GM12878 (cell line): ENCODE data around the gene ZNHIT1. TPM values are rescaled to one million over a fixed set of nuclear protein-coding genes. Genes with fewer than 3 reads are reported as not detected.

Source experiments
- ATAC-seq: fragments of 200-7000 bp; cut with Tn5 transposase; 3 replicates; pipeline ENCODE4 v1.9.1; 2020; ENCODE audit warnings: mild to moderate bottlenecking, moderate library complexity
- BruUV-seq: library from RNA; stranded (reverse); fragments of 400-500 nt; replicated peaks from 2 replicates; lab custom pipeline; 2021; lab: Mats Ljungman, UMichigan
- CTCF ChIA-PET: fragments of 300-600 bp; sonication (Branson Sonifier 250); formaldehyde crosslinking; extraction: SDS; loops from one replicate; lab custom pipeline; 2021; ENCODE audit warnings: inconsistent platforms; lab: Yijun Ruan, JAX
- POLR2A ChIA-PET: fragments of 350-600 bp; formaldehyde crosslinking; extraction: SDS; loops from one replicate; lab custom pipeline; 2021; ENCODE audit warnings: inconsistent platforms; lab: Charles Lee
- RAD21 ChIA-PET: fragments of 300-600 bp; sonication (Branson Sonifier 250); formaldehyde crosslinking; loops from one replicate; lab custom pipeline; 2023; ENCODE audit warnings: antibody characterized with exemption; ENCODE audit not compliant: unreplicated experiment; lab: Charles Lee
- SMC1A ChIA-PET: fragments of 300-600 bp; sonication (Branson Sonifier 250); formaldehyde crosslinking; loops from one replicate; lab custom pipeline; 2023; ENCODE audit not compliant: unreplicated experiment, uncharacterized antibody; lab: Charles Lee
- DNase-seq: peaks from one replicate; pipeline ENCODE4 v3.0.0-alpha.2; 2011; ENCODE audit warnings: low read depth, low spot score
- FAIRE-seq: peaks from 3 replicates; lab custom pipeline; 2011; peaks lifted over from hg19 to GRCh38; lab: Jason Lieb, UNC
- H2AFZ ChIP-seq: 2 replicates; pipeline ENCODE4 v1.6.0; 2011; ENCODE audit warnings: low read depth, low read length, control low read depth; ENCODE audit not compliant: control insufficient read depth
- H3K27ac ChIP-seq: 2 replicates; pipeline ENCODE4 v1.5.1; 2011; ENCODE audit warnings: control low read depth; ENCODE audit not compliant: control insufficient read depth, insufficient read depth
- H3K27me3 ChIP-seq, 2 experiments: replicated peaks in 1 of 2; 2 replicates each; pipeline versions ENCODE4 v1.6.0 to v1.6.1; 2011; ENCODE audit warnings: low read length in 1 of 2; ENCODE audit not compliant: control insufficient read depth in 2 of 2, insufficient read depth in 2 of 2
- H3K36me3 ChIP-seq, 2 experiments: 2 replicates each; pipeline ENCODE4 v1.5.1; 2011; ENCODE audit warnings: low read length in 1 of 2; ENCODE audit not compliant: control insufficient read depth in 2 of 2, insufficient read depth in 2 of 2
- H3K4me1 ChIP-seq: 2 replicates; pipeline ENCODE4 v1.6.1; 2011; ENCODE audit warnings: mild to moderate bottlenecking, low read length, moderate library complexity, mixed read lengths; ENCODE audit not compliant: control insufficient read depth, insufficient read depth
- H3K4me2 ChIP-seq: 2 replicates; pipeline ENCODE4 v1.6.0; 2011; ENCODE audit warnings: control low read depth; ENCODE audit not compliant: control insufficient read depth, insufficient read depth
- H3K4me3 ChIP-seq: fragments of 200-600 bp; sonication (generic); 2 replicates; pipeline ENCODE4 v1.5.1; 2016
- H3K79me2 ChIP-seq: 2 replicates; pipeline ENCODE4 v1.6.0; 2011; ENCODE audit warnings: low read length; ENCODE audit not compliant: control insufficient read depth, insufficient read depth
- H3K9ac ChIP-seq: 2 replicates; pipeline ENCODE4 v1.8.0; 2011; ENCODE audit warnings: low read length, control low read depth, mixed read lengths; ENCODE audit not compliant: control insufficient read depth, insufficient read depth
- H3K9me3 ChIP-seq: replicated peaks from 3 replicates; pipeline ENCODE4 v1.5.1; 2011; ENCODE audit warnings: mild to moderate bottlenecking, low read length; ENCODE audit not compliant: control insufficient read depth, insufficient read depth
- H4K20me1 ChIP-seq: 2 replicates; pipeline ENCODE4 v1.6.0; 2011; ENCODE audit not compliant: control insufficient read depth, insufficient read depth
- CHD4 ChIP-seq: fragments of 200-600 bp; sonication (generic); IDR thresholded peaks from 2 replicates; pipeline ENCODE4 v1.6.1; 2016; ENCODE audit warnings: mild to moderate bottlenecking
- HDAC6 ChIP-seq: fragments of 200-600 bp; sonication (generic); IDR thresholded peaks from one replicate; pipeline ENCODE4 v1.8.0; 2017; ENCODE audit warnings: antibody characterized with exemption; ENCODE audit not compliant: unreplicated experiment
- IRF4 ChIP-seq: IDR thresholded peaks from 2 replicates; pipeline ENCODE4 v1.6.1; 2011; ENCODE audit warnings: low read depth, low read length
- JUND ChIP-seq: IDR thresholded peaks from 2 replicates; pipeline ENCODE4 v1.6.1; 2012; ENCODE audit warnings: low read depth, mild to moderate bottlenecking, low read length, improper control_type of control experiment, moderate library complexity
- MYC ChIP-seq: IDR thresholded peaks from 2 replicates; pipeline ENCODE4 v1.6.1; 2011; ENCODE audit warnings: mild to moderate bottlenecking, low read length, moderate library complexity, inconsistent platforms; ENCODE audit not compliant: insufficient read depth, insufficient replicate concordance, insufficient read length, severe bottlenecking
- NFYA ChIP-seq: IDR thresholded peaks from 2 replicates; pipeline ENCODE4 v1.6.1; 2011; ENCODE audit warnings: low read depth, mild to moderate bottlenecking, low read length, improper control_type of control experiment, borderline replicate concordance
- PAX5 ChIP-seq: IDR thresholded peaks from 2 replicates; pipeline ENCODE4 v1.6.1; 2011; ENCODE audit warnings: low read depth, low read length, borderline replicate concordance
- PAX8 ChIP-seq: fragments of 450-650 bp; IDR thresholded peaks from 2 replicates; pipeline ENCODE4 v1.6.1; 2017; ENCODE audit warnings: mild to moderate bottlenecking, moderate library complexity
- SMAD5 ChIP-seq: IDR thresholded peaks from 2 replicates; pipeline ENCODE4 v1.6.1; 2016; ENCODE audit warnings: antibody characterized with exemption, low read depth
- STAT1 ChIP-seq: fragments of 450-650 bp; conservative IDR thresholded peaks from 2 replicates; pipeline ENCODE4 v1.6.1; 2014; ENCODE audit warnings: antibody characterized with exemption, mild to moderate bottlenecking
- TCF3 ChIP-seq: IDR thresholded peaks from 2 replicates; pipeline ENCODE4 v1.6.1; 2012; ENCODE audit warnings: low read depth, mild to moderate bottlenecking, low read length, borderline replicate concordance; ENCODE audit not compliant: insufficient read depth
- TCF7 ChIP-seq: IDR thresholded peaks from 2 replicates; pipeline ENCODE4 v1.6.1; 2014; ENCODE audit warnings: antibody characterized with exemption, borderline replicate concordance
- WRNIP1 ChIP-seq: IDR thresholded peaks from 2 replicates; pipeline ENCODE4 v1.6.1; 2011; ENCODE audit warnings: low read depth, low read length, improper control_type of control experiment, borderline replicate concordance
- ZNF24 ChIP-seq: fragments of 450-650 bp; IDR thresholded peaks from 2 replicates; pipeline ENCODE4 v1.6.1; 2017; ENCODE audit warnings: antibody characterized with exemption, mild to moderate bottlenecking
- ZSCAN29 ChIP-seq: fragments of 450-650 bp; IDR thresholded peaks from 2 replicates; pipeline ENCODE4 v1.6.1; 2017; ENCODE audit warnings: mild to moderate bottlenecking, moderate library complexity
- ZZZ3 ChIP-seq: IDR thresholded peaks from 2 replicates; pipeline ENCODE4 v1.6.1; 2011; ENCODE audit warnings: low read depth; ENCODE audit not compliant: control insufficient read depth, insufficient read length
- WGBS: methylation state at CpG from one replicate; pipeline ENCODE4 v1.1.6; 2016; ENCODE audit warnings: low lambda C conversion rate; ENCODE audit not compliant: insufficient replicate concordance, insufficient coverage; ENCODE audit errors: missing lambda C conversion rate; 5-methylcytosine and 5-hydroxymethylcytosine counted together
- in situ Hi-C: fragments of 300-500 bp; cut with MboI; formaldehyde crosslinking; loops from 9 replicates; pipeline ENCODE4 v1.14.3; 2018; ENCODE audit warnings: mixed read lengths
- intact Hi-C: fragments of 100-400 bp; cut with micrococcal nuclease; formaldehyde crosslinking; loops from one replicate; pipeline ENCODE4 v1.14.2; 2022; ENCODE audit not compliant: unreplicated experiment
- polyA plus RNA-seq, 11 experiments: library from polyadenylated mRNA; depleted of rRNA in 4 of 11; unstranded in 6 of 11; stranded (reverse) in 5 of 11; fragments of >200 nt; fragmentation: Nextera tagmentation in 4 of 11; fragmentation: Illumina TruSeq in 1 of 11; extraction: Ambion mirVana in 4 of 11; extraction: Trizol in 1 of 11; gene quantifications; 1 replicate in 1 of 11; 2 replicates in 10 of 11; pipeline versions ENCODE4 v1.2.1 to v1.2.3, GENCODE V29; 2011 to 2016; ENCODE audit warnings: inconsistent platforms in 2 of 11, missing spikeins in 2 of 11, low read depth in 1 of 11
- total RNA-seq, 4 experiments: library from RNA; depleted of rRNA in 3 of 4; stranded (reverse); fragments of >200 nt in 3 of 4; fragmentation: Illumina TruSeq in 1 of 4; extraction: Trizol in 1 of 4; gene quantifications; 2 replicates each; pipeline versions ENCODE4 v1.2.1 to v1.2.3, GENCODE V29; 2013 to 2021
- TF ChIP-seq, protein P1 (sequence below): IDR thresholded peaks from 2 replicates; pipeline ENCODE4 v1.6.1; 2011; ENCODE audit warnings: borderline replicate concordance, low read depth, mild to moderate bottlenecking, moderate library complexity, mixed read lengths, low read length; ENCODE audit not compliant: insufficient read depth; ENCODE audit errors: extremely low read length
- TF ChIP-seq, protein P2 (sequence below): fragments of 150-350 bp; IDR thresholded peaks from 2 replicates; pipeline ENCODE4 v1.6.1; 2014; ENCODE audit warnings: mild to moderate bottlenecking, low read depth, low read length

ZNHIT1 gene
- total and polyA plus RNA-seq, 10 of the 15 experiments (the other 5 are each of a cell fraction or from before 2014, with no cell fraction given), result 3.8 to 79.2 (median 44.5) TPM

DNA sequence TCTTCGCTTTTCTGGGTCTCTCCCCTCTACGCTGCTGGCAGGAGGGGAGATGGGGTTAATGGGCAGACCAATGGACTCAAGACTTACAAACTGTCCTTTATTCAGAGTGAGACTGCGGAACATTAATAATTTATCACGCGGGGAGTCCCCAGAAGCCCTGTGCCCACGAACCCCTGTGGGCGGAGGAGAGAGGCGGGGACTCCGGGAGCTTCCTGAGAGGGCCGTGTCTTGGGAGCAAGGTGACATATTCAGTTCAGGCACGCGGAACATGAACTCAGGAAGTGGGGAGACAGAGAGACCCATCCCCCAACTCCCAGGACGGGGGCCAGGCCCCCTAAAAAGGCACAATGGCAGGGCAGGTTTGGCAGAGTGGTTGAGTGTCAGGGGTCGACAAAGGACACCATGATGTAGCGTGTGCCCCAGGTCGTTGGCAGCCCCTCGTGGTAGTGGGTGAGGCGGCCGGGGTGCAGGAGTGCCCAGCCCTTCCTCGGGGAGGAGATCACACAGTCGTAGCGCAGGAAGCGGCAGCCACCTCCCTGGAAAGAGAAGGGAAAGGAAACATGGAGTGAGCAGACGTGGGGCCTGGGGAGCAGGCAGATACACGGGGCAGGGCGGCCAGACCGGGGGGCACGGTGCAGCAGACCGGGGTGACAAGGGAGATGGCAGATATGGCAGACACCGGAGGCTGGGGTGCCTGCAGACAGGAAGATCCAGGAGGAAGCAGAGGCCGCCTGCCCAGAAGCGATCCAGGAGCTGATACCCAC, 11.9 kb upstream of the ZNHIT1 start:
- ChIA-PET RAD21 (no interaction called here), CTCF (interaction anchor here (1.1 to 2.2 kb wide), 2 partner anchors 14 to 77 kb away, joined by 3 to 8 read pairs; no protein-coding TSS in a partner anchor), POLR2A (interaction anchor here (1.1 to 1.5 kb wide), 2 partner anchors 12 to 46 kb away, joined by 3 to 4 read pairs; partner anchors contain the start of genes PLOD3 and ZNHIT1), SMC1A (no interaction called here)
- no TSS peak for BruUV-seq
- Histone ChIP-seq H3K27ac (no peak overlapping the region), H3K36me3 (peaks cover 0 to 3% of the 10 kb centered on the region in 2 experiments; a peak in 2 of 4 replicates), H3K9ac (no peak overlapping the region), H3K27me3 (peaks cover 0 to 2% of the 10 kb centered on the region in 2 experiments; a peak in 2 of 4 replicates), H3K9me3 (no peaks in the 10 kb centered on the region), H3K4me1 (no peaks in the 10 kb centered on the region; the same call in 1 of the 2 replicates), H3K4me2 (no peak overlapping the region), H3K79me2 (no peaks in the 10 kb centered on the region), H4K20me1 (no peaks in the 10 kb centered on the region), H2AFZ (no peak overlapping the region), H3K4me3 (no peak overlapping the region)
- no peak for FAIRE-seq
- DNase-seq, result no peak
- ATAC-seq, result no peak
- 84% methylated on average over 32 of the region's 32 CpGs for WGBS
- intact Hi-C loops, result no loop called here
- TF ChIP-seq, protein P1, sequence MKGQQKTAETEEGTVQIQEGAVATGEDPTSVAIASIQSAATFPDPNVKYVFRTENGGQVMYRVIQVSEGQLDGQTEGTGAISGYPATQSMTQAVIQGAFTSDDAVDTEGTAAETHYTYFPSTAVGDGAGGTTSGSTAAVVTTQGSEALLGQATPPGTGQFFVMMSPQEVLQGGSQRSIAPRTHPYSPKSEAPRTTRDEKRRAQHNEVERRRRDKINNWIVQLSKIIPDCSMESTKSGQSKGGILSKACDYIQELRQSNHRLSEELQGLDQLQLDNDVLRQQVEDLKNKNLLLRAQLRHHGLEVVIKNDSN, result no peak
- TF ChIP-seq WRNIP1, result no peak
- TF ChIP-seq SMAD5, result no peak
- TF ChIP-seq PAX8, result no peak
- TF ChIP-seq MYC, result no peak
- TF ChIP-seq ZSCAN29, result no peak
- no peak for TF ChIP-seq JUND
- no peak for TF ChIP-seq TCF7
- no peak for TF ChIP-seq HDAC6
- TF ChIP-seq CHD4, result no peak
- TF ChIP-seq ZZZ3, result no peak
- TF ChIP-seq, protein P2, sequence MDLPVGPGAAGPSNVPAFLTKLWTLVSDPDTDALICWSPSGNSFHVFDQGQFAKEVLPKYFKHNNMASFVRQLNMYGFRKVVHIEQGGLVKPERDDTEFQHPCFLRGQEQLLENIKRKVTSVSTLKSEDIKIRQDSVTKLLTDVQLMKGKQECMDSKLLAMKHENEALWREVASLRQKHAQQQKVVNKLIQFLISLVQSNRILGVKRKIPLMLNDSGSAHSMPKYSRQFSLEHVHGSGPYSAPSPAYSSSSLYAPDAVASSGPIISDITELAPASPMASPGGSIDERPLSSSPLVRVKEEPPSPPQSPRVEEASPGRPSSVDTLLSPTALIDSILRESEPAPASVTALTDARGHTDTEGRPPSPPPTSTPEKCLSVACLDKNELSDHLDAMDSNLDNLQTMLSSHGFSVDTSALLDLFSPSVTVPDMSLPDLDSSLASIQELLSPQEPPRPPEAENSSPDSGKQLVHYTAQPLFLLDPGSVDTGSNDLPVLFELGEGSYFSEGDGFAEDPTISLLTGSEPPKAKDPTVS, result no peak
- TF ChIP-seq STAT1, result no peak
- TF ChIP-seq TCF3, result no peak
- no peak for TF ChIP-seq ZNF24
- TF ChIP-seq NFYA, result no peak
- no peak for TF ChIP-seq PAX5
- no peak for TF ChIP-seq IRF4
- in situ Hi-C loops, result no loop called here
